Measurements from ENCODE around the gene NKG7.
A peak's percentile ranks its signal among the peaks of the same experiment; 100 is the strongest.

Gene NKG7

GRCh38 chr19:51333836-51334460, 38.5 kb downstream of the NKG7 start:
- DNase-seq = no peak

GRCh38 chr19:51331716-51332115, 40.7 kb downstream of the NKG7 start:
- no peak for DNase-seq

DNA sequence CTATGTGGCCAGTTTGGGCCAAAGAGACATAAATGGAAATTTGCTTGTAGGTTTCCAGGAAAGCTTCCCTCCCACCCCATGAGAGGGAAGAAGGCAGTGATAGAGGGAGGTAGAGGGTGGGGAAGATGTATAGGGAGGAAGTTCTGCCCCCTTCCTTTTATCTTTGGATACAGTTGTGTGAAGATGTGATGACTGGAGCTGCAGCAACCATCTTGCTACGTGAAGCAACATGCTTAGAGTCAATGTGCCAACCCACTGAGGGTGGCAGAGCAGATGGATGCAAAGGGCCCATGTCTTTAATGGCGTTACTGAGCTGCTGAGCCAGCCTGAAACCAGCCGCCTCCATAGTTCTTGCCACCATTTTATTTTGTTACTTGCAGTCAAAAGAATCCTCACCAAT, 41.3 kb downstream of the NKG7 start:
- no peak for DNase-seq

- no peak for DNase-seq
These were observed 42.1 kb downstream of the NKG7 start for GRCh38 chr19:51330366-51330765.

- no peak for DNase-seq
These were observed 43.0 kb downstream of the NKG7 start for GRCh38 chr19:51329411-51329810.

- peak in 2 of 4 experiments; percentile 21 to 30 for DNase-seq
These were observed 45.1 kb downstream of the NKG7 start for GRCh38 chr19:51327066-51328001.

DNA sequence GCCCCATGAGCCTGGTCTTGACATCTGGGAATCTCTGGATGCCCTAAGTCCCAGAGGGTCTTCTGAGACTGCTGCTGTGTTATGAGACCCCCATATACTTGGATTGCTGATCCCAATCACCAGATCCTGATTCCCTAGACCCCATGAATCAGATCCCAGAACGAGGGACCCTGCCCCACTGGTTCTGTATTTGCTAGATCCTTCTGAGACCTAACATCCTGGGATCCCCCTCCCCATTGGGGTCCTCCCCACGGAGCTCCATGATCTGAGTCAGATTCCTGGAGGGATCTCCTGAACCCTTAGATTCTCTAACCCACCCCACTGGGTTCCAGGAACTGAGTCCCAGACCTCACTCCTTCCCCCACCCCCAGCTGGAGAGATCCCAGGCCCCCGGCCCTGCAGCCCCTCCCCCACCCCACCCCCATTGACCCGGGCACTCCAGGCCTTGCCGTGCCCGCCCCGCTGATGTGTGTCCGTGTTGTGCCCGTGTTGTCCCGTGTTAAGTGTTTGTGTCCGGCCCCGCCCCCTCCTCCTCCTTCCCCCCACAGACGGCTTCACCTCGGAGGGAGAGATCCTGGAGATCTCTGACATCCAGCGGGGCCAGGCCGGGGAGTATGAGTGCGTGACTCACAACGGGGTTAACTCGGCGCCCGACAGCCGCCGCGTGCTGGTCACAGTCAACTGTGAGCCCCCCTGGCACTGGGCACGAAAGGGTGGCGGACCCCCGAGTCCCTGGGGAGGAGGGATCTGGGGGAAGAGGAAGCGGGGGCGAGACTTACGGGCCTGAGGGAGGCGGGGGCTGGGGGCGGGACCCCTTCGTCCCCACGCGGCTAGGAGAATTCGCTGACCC, 46.0 kb downstream of the NKG7 start:
- no peak for DNase-seq

DNA sequence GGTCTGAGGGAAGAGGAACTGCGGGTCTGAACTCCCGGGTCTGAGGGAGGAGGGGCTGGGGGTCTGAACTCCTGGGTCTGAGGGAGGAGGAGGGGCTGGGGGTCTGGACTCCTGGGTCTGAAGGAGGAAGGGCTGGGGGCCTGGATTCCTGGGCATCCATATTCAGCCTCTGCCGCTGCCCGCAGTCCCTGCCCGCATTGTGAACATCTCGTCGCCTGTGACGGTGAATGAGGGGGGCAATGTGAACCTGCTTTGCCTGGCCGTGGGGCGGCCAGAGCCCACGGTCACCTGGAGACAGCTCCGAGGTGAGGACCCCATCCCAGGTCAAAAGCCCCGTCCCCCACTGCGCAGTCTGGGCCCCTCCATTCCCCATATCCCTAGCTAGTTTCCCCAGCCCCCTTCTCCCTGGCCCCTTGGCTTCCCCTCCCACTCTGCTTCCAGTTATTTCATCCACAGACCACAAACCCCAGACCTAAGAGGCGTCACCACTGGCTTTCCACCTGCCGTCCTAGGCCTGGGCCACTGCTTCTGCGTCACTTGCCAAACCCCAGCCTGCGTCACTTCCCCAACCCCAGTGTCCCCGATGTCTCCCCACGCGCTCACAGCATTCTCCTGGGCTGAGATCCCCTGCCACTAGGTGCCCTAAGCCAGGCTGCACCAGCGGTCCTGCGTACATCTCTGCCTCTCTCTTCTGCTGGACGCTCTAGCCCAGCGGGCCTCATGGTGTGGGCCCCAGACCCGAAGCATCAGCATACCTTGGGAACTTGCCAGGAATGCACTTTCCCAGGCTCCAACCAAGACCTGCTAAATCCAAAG, 47.1 kb downstream of the NKG7 start:
- DNase-seq = no peak

DNA sequence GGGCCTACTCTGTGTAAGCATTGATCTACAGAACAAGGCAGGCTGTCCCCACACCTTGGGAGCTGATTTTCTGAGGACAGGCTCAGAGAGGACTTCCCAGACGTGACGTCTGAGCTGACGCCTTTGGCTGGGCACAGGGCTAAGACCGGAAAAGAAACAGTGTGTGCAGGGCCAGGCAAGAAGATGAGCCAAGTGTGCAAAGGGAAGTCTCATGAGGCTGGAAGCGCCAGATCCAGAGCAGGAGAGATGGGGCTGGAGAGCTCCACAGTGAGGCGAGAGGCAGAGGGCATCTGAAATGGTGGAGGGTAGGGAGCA, 48.3 kb downstream of the NKG7 start:
- DNase-seq = no peak

GRCh38 chr19:51323481-51324166, 48.8 kb downstream of the NKG7 start:
- no peak for DNase-seq

- no peak for DNase-seq
These were observed 50.7 kb downstream of the NKG7 start for GRCh38 chr19:51321799-51322198.

Data from activated CD4-positive, CD25-positive, alpha-beta regulatory T cell (primary cell).